Measurements from ENCODE around the gene SH3GLB2. TPM values are rescaled to one million over a fixed set of nuclear protein-coding genes. Genes with fewer than 3 reads are reported as not detected.
"Not testable (repeated sequence)": the region's sequence is repeated elsewhere in the genome, so short reads cannot be mapped to it uniquely, and the experiment has no call there.

SH3GLB2 gene
- total RNA-seq, 2 donors from 2014 or later: 86.9 to 98.1 TPM

DNA sequence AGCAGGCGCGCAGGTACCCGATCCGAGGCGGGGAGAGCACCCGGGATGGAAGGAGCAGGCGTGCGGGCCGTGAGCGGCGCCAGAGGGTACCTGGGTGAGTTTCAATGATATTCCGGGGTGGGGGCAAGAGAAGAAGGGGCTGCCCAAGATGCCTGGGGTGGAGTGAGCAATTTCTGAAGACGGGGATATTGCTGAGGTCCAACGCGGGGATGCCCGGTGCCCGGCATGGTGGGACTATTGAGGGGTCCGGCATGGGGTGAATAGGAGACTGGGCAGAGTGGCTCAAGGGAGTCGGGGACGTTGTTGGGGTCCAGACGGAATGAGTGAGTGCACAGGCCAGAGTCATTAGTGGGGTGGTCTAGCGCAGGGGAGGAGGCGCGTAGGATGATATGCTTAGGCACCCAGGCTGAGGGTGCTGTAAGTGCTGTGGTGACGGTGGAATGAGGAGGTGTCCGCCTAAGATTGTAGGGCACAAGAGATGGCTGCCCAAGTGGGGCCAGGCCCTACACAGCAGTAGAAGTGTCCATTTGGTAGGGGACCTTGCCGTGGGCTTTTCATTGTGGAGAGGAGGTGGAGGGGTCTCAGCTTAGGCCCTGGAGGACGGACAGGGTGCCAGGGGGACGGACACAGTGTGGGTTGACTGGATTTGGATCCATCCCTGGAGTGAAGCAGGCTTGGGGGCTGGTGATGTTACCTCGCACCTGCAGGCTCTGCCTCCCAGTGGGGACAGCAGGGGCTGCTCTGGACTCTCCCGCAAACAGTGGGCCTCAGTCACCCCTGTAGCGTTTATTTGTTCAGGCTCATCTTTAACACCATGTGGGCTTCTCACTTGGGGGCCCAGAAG lies 9.0 kb upstream of the SH3GLB2 start:
- Histone ChIP-seq H3K36me3 (ENCODE audit: control insufficient read depth, insufficient read depth, low read length) (peaks cover 15% of the 10 kb centered on the region), H3K4me3 (ENCODE audit: low read length) (peak overlapping the region; percentile 91), H3K4me1 (ENCODE audit: control insufficient read depth, insufficient read depth, low read length) (peaks cover 7% of the 10 kb centered on the region), H3K27me3 (ENCODE audit: control insufficient read depth, insufficient read depth, low read length, poor library complexity, severe bottlenecking) (no peaks in the 10 kb centered on the region), H3K9me3 (ENCODE audit: control insufficient read depth, low read length) (no peaks in the 10 kb centered on the region), H3K9ac (ENCODE audit: extremely low read depth, low read length, poor library complexity, severe bottlenecking) (peak overlapping the region; percentile 59), H3K27ac (ENCODE audit: low read depth, low read length) (no peak overlapping the region)
- H3K36me3 Mint-ChIP-seq (ENCODE audit: low read depth): peaks cover 11% of the 10 kb centered on the region
- no peaks in the 10 kb centered on the region for H3K9me3 Mint-ChIP-seq
- peak overlapping the region; percentile 87 for H3K27ac Mint-ChIP-seq
- DNase-seq: no peak
- no peaks in the 10 kb centered on the region for H3K27me3 Mint-ChIP-seq (ENCODE audit: insufficient read depth)
- TF ChIP-seq, protein P1, sequence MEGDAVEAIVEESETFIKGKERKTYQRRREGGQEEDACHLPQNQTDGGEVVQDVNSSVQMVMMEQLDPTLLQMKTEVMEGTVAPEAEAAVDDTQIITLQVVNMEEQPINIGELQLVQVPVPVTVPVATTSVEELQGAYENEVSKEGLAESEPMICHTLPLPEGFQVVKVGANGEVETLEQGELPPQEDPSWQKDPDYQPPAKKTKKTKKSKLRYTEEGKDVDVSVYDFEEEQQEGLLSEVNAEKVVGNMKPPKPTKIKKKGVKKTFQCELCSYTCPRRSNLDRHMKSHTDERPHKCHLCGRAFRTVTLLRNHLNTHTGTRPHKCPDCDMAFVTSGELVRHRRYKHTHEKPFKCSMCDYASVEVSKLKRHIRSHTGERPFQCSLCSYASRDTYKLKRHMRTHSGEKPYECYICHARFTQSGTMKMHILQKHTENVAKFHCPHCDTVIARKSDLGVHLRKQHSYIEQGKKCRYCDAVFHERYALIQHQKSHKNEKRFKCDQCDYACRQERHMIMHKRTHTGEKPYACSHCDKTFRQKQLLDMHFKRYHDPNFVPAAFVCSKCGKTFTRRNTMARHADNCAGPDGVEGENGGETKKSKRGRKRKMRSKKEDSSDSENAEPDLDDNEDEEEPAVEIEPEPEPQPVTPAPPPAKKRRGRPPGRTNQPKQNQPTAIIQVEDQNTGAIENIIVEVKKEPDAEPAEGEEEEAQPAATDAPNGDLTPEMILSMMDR (conservative IDR thresholded peaks at IDR 0.05): no peak
- peak overlapping the region; percentile 97 for H3K4me3 Mint-ChIP-seq
- 12 to 18% methylated on average over 24 to 32 of the region's 32 CpGs for WGBS, 2 experiments (ENCODE audit: insufficient coverage in 1 of 2, insufficient read length in 1 of 2)
- H3K4me1 Mint-ChIP-seq: peaks cover 18% of the 10 kb centered on the region

DNA sequence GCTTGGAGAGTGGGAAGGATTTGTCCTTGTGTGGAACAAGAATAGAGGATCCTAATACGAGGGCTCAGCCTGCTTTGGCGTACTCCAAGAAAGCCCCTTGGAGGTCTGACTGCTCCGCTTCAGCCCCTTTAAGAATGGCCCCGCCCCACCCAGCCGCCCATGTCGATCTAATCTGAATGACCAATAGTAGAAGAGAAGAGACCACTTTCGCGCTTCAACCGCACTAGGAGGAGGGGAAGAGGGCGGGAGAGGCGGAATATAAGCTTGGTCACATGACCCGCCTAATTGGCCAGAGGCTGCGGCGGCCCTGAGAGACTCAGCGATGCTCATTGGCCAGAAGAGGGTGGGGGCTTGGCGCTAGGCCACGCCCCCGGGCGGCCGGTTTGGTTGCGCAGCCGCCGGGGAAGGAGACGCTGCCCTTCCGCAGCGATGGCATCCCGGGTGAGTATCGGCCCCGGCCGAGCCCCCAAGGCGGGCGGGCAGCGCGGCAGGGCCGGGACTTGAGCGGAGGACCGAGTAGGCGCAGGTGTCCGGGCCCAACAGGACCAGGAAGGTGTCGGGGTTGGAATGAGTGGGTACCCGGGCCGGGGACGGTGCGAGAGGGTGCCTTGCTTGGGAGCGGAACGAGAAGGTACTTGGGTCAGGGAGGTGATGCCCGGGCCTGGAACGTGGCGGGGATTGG lies 8.3 kb upstream of the SH3GLB2 start, which contains the start of gene MIGA2:
Gene MIGA2, plus strand, starts transcription at position 386 of the 682 bp plus-strand sequence. CDS start 3,969 bp downstream, outside the sequence.
- peak within 1 kb of the TSS; percentile 59 for H3K9ac ChIP-seq (ENCODE audit: extremely low read depth, low read length, poor library complexity, severe bottlenecking)
- Mint-ChIP-seq H3K4me1 (peaks cover 18% of the 10 kb centered on the region), H3K36me3 (ENCODE audit: low read depth) (peaks cover 4% of the 10 kb centered on the region), H3K4me3 (peak within 1 kb of the TSS; percentile 97), H3K27ac (peak within 1 kb of the TSS; percentile 87), H3K27me3 (ENCODE audit: insufficient read depth) (no peaks in the 10 kb centered on the region), H3K9me3 (no peaks in the 10 kb centered on the region)
- 1 to 3% methylated on average over 21 to 49 of the region's 49 CpGs for WGBS, 2 experiments (ENCODE audit: insufficient coverage in 1 of 2, insufficient read length in 1 of 2)
- TF ChIP-seq, protein P1 (conservative IDR thresholded peaks at IDR 0.05): no peak
- peak; percentile 99 for DNase-seq
- no peaks in the 10 kb centered on the region for H3K9me3 ChIP-seq (ENCODE audit: control insufficient read depth, low read length)
- H3K27ac ChIP-seq (ENCODE audit: low read depth, low read length): peak within 1 kb of the TSS; percentile 6
- H3K4me1 ChIP-seq (ENCODE audit: control insufficient read depth, insufficient read depth, low read length): peaks cover 7% of the 10 kb centered on the region
- peak within 1 kb of the TSS; percentile 91 for H3K4me3 ChIP-seq (ENCODE audit: low read length)
- peaks cover 7% of the 10 kb centered on the region for H3K36me3 ChIP-seq (ENCODE audit: control insufficient read depth, insufficient read depth, low read length)
- no peaks in the 10 kb centered on the region for H3K27me3 ChIP-seq (ENCODE audit: control insufficient read depth, insufficient read depth, low read length, poor library complexity, severe bottlenecking)

DNA sequence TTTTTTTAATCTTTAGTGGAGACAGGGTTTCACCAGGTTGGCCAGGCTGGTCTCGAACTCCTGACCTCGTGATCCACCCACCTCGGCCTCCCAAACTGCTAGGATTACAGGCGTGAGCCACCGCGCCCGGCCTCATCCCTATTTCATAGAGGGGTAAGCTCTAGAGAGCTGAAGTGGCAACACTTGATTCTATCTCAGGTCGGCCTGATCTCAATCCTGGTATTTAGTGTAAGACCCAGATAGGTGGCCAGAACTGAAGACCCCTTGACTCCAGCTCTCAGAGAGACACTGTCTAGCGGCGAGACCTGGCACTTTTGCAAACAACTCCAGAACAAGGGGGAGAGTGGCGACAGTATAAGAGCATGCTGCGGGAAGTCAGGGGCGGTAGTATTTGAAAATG lies 7.7 kb upstream of the SH3GLB2 start:
- not testable (repeated sequence) for H3K9me3 ChIP-seq (ENCODE audit: control insufficient read depth, low read length); H3K36me3 ChIP-seq (ENCODE audit: control insufficient read depth, insufficient read depth, low read length); DNase-seq; H3K27me3 Mint-ChIP-seq (ENCODE audit: insufficient read depth); H3K27me3 ChIP-seq (ENCODE audit: control insufficient read depth, insufficient read depth, low read length, poor library complexity, severe bottlenecking); H3K4me1 ChIP-seq (ENCODE audit: control insufficient read depth, insufficient read depth, low read length); H3K9me3 Mint-ChIP-seq; H3K36me3 Mint-ChIP-seq (ENCODE audit: low read depth); H3K9ac ChIP-seq (ENCODE audit: extremely low read depth, low read length, poor library complexity, severe bottlenecking)
- 80 to 81% methylated on average over 13 of the region's 13 CpGs for WGBS, 2 experiments (ENCODE audit: insufficient coverage in 1 of 2, insufficient read length in 1 of 2)
- H3K4me3 ChIP-seq (ENCODE audit: low read length): peak overlapping the region; percentile 65
- peak overlapping the region; percentile 97 for H3K4me3 Mint-ChIP-seq
- peaks cover 18% of the 10 kb centered on the region for H3K4me1 Mint-ChIP-seq
- H3K27ac Mint-ChIP-seq: peak overlapping the region; percentile 69
- H3K27ac ChIP-seq (ENCODE audit: low read depth, low read length): peak overlapping the region; percentile 6

All from endodermal cell (in vitro differentiated cells).